H1 (cell line): ENCODE measurements around the gene CPXM1.

Experiments
- BACH1 ChIP-seq: IDR thresholded peaks from 2 replicates; pipeline ENCODE4 v1.6.1; 2012; ENCODE audit warnings: low read length, improper control_type of control experiment
- BRCA1 ChIP-seq: IDR thresholded peaks from 2 replicates; pipeline ENCODE4 v1.6.1; 2012; ENCODE audit warnings: low read depth, low read length, improper control_type of control experiment
- CTCF ChIP-seq, 3 experiments: IDR thresholded peaks; 1 replicate in 2 of 3; 2 replicates in 1 of 3; pipeline versions ENCODE4 v1.5.1 to v1.6.1; 2011; ENCODE audit warnings: low read length in 3 of 3, mild to moderate bottlenecking in 3 of 3, inconsistent platforms in 2 of 3, low read depth in 1 of 3, moderate library complexity in 1 of 3; ENCODE audit not compliant: insufficient read depth in 1 of 3; ENCODE audit errors: control extremely low read depth in 1 of 3
- RFX5 ChIP-seq: IDR thresholded peaks from 2 replicates; pipeline ENCODE4 v1.6.1; 2011; ENCODE audit warnings: low read depth, low read length, improper control_type of control experiment, borderline replicate concordance
- SP1 ChIP-seq: IDR thresholded peaks from 2 replicates; pipeline ENCODE4 v1.6.1; 2011; ENCODE audit warnings: low read depth, low read length

GRCh38 chr20:2796011-2796660 is 4.3 kb downstream of the CPXM1 start:
- TF ChIP-seq RFX5 (no peak), BACH1 (no peak), SP1 (no peak), CTCF (IDR thresholded peaks at IDR 0.05; ENCODE audit: control extremely low read depth in 1 of 3, insufficient read depth in 1 of 3, low read depth in 1 of 3, low read length in 3 of 3) (no peak), BRCA1 (no peak)
